GM12892 (cell line): Measurements from ENCODE around the gene LIN37.

Experiments used
- POLR2AphosphoS5 ChIP-seq: IDR thresholded peaks from 2 replicates; pipeline ENCODE4 v1.6.1; 2011; ENCODE audit warnings: low read depth, low read length, control low read depth
- TAF1 ChIP-seq: IDR thresholded peaks from 2 replicates; pipeline ENCODE4 v1.6.1; 2011; ENCODE audit warnings: low read depth, mild to moderate bottlenecking, control low read depth, low read length, borderline replicate concordance

DNA sequence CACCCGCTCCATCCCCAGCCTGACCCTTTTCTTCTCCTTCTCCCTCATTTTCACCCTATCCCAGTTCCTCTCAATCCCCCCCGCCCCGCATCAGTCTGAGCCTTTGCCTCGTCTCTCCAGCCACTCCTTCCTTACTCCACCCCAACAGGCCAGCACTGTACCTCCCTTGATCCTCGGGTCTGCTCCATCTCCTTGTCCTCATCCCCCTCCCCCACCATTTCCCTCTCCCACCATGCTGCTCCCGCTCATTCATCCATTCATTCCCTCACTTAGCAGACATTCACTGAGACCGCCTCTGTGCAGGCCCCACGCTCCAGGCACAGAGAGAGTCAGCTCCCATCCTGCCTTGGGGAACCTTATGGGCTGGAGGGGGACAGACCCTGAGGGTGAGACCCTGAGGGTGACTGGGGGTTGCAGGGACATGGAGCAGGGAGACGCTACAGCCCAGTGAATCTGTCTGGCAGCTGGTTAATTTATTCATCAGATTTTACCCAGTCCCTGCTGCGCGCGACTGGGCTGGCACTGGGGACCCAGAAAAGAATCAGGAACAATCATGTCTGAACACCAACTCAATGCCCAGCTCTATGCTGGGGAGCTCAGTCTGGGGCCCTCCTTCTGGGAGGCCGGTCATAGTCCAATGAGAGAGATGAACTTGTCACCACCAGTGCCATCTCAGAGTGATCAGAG is 27.9 kb downstream of the LIN37 start:
- no peak for TF ChIP-seq POLR2AphosphoS5
- no peak for TF ChIP-seq TAF1
